Measurements from ENCODE around the gene TLR9.

DNA sequence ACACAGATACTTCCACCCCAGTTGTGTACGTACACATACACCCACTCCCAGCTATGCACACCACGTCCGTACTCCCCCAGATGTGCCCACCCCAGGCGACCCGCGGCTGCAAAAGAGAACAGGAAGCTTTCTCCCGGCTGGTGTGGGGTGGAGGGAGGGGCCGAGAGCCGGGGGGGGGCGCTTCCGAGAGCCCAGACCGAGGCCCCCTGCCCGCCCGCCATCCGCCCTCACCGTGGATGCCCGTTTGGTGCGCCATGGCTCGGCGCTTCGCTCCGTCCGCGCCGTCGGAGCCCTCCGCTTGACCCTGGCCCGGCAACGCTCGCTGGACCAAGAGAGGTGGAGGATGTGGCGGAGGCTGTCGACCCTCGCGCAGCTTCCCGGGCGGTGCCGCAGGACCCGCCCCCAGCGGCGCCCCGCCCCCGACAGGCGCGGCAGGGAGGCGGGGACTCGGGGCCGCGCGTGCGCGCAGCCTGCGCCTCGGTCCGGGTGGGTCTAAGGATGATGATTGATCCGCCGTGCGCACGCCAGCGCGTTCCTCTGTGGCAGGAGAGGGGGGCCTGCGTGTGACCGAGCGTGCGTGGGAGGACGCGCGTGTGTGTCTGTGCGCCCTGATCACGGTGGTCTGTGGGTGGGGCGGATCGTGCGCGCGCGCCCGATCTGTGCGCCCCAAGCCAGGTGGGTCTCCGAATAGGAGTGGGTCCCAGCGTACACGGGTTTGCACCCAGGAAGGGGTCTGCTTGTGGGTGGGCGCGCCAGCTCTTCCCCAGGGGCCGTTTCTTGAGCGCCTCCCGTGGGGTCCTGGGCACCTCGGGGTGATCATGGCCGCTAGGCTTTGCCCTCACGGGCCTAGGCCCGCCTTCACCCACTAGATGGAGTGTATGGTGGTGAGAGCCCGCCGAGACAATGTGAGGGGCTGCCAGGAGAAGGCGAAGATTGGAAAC is 13.6 kb upstream of the TLR9 start, which contains the start of gene TWF2:
- TF ChIP-seq FOXM1 (IDR thresholded peaks at IDR 0.05; ENCODE audit: borderline replicate concordance) (peak; percentile 37; the same call in 1 of the 2 replicates), L3MBTL2 (conservative IDR thresholded peaks at IDR 0.05) (peak; percentile 14; the same call in 1 of the 2 replicates), LEF1 (IDR thresholded peaks at IDR 0.05; ENCODE audit: borderline replicate concordance) (0 out of 2 replicates have a peak, but pooled peaks have one; percentile 53)

All from HEK293T (cell line).